PC-9 (cell line): Measurements from ENCODE around the gene ERBB4.

Experiments used
- EZH2 ChIP-seq: fragments of 200-600 bp; sonication (generic); IDR thresholded peaks from 2 replicates; pipeline ENCODE4 v1.8.0; 2017; ENCODE audit warnings: antibody characterized with exemption, low read depth
- TF ChIP-seq, protein P1 (sequence below): fragments of 200-600 bp; sonication (generic); conservative IDR thresholded peaks from 2 replicates; pipeline ENCODE4 v1.6.1; 2017; ENCODE audit warnings: mixed run types, antibody characterized with exemption, mild to moderate bottlenecking, moderate library complexity

- TF ChIP-seq, protein P1, sequence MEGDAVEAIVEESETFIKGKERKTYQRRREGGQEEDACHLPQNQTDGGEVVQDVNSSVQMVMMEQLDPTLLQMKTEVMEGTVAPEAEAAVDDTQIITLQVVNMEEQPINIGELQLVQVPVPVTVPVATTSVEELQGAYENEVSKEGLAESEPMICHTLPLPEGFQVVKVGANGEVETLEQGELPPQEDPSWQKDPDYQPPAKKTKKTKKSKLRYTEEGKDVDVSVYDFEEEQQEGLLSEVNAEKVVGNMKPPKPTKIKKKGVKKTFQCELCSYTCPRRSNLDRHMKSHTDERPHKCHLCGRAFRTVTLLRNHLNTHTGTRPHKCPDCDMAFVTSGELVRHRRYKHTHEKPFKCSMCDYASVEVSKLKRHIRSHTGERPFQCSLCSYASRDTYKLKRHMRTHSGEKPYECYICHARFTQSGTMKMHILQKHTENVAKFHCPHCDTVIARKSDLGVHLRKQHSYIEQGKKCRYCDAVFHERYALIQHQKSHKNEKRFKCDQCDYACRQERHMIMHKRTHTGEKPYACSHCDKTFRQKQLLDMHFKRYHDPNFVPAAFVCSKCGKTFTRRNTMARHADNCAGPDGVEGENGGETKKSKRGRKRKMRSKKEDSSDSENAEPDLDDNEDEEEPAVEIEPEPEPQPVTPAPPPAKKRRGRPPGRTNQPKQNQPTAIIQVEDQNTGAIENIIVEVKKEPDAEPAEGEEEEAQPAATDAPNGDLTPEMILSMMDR, result no peak
- TF ChIP-seq EZH2, result no peak
Observed at GRCh38 chr2:211751848-211752247, 786.8 kb downstream of the ERBB4 start.
